Measurements from ENCODE around the gene ACTL8.

ACTL8 gene

DNA sequence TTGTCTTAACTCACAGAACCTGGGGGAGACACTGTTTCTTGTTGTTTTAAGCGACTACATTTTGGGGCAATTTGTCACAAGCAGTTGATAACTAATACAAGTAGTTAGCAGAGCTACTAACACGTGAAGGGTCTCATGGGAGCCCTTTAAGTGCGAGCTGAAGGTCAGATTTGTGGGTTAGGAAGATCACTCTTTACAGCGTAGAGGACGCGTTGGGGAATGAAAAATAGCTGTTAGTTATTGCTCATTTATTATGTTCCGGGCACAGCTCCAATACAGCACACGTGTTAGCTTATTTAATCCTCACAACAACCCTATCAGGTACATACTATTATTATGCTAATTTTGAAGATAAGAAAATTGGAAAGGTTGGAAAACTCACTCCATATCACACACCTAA, 95.9 kb downstream of the ACTL8 start:
- DNase-seq, result no peak

GRCh38 chr1:17852383-17852782, 97.2 kb downstream of the ACTL8 start:
- DNase-seq, result no peak

GRCh38 chr1:17853241-17853935, 98.3 kb downstream of the ACTL8 start:
- DNase-seq, result no peak

GRCh38 chr1:17856496-17857108, 101.5 kb downstream of the ACTL8 start:
- DNase-seq, result no peak

- no peak for DNase-seq
Observed at GRCh38 chr1:17857109-17857499, 102.0 kb downstream of the ACTL8 start.

DNA sequence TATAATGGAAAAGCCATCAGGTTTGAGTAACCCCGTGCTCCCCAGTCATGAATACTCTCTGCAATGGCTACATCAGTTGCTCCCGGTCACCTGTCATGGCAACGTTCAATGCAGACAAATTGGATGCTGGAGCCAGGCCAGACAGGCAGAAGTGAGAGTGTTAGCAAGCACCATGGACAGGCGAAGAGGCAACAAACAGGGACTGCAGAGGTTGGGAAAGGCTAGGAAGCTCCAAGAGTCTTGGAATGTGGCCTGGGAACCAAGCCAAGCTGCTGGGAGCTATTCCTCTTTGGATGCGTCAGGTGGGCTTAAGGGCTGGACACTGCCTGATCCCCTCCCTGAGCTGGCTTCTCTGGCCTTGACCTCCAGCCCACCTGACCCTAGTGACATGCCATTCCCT, 102.9 kb downstream of the ACTL8 start:
- no peak for DNase-seq

DNA sequence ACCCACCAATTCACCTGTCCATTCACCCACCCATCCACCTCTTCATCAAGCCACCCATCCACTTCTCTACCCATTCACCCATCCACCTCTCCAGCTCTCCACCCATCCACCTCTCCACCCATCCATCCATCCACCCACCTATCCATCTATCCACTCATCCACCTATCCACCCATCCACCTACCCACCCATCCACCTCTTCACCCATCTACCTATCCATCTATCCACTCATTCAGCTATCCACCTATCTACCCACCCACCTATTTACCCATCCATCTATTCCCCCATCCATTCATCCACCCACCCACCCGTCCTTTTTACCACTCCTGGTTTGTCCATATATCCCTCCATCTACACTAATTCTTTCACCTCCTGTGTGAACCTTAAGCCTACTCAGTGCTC, 105.7 kb downstream of the ACTL8 start:
- no peak for DNase-seq

GRCh38 chr1:17861685-17862084, 106.6 kb downstream of the ACTL8 start:
- DNase-seq, result peak; percentile 23

DNA sequence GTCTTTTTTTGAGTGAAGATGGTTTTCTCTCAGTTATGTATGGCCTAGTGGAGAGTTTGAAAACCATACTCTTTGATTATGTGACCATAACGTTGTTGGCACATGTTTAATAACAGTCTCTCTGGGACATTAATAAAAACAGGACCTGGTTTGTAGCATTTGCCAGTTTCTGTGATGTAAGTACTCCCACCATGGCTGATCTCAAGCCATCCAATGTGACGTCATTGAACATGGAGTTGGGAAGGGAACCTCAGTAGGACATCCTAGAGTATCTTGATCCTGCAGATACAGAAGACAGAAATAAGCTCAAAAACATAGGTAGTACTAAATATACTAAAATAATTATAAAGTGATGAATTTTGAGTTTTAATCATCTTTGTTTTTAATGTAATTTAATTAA, 107.0 kb downstream of the ACTL8 start:
- DNase-seq, result no peak

- DNase-seq, result no peak
Observed at GRCh38 chr1:17865912-17866739, 111.0 kb downstream of the ACTL8 start.

GRCh38 chr1:17866740-17867029, 111.6 kb downstream of the ACTL8 start:
- no peak for DNase-seq

DNA sequence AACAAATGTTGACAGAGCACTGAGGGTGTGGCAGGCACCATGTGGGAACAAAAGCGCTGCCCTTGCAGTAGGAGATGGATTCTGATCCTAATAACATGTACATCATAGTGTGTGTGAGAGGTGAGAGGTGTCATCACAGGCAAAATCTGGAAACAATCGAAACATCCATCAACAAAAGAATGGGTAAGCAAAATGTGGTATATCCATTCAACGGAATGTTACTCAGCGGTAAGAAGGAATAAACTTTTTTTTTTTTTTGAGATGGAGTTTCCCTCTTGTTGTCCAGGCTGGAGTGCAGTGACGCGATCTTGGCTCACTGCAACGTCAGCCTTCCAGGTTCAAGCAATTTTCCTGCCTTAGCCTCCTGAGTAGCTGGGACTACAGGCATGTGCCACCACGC, 112.3 kb downstream of the ACTL8 start:
- no peak for DNase-seq

DNA sequence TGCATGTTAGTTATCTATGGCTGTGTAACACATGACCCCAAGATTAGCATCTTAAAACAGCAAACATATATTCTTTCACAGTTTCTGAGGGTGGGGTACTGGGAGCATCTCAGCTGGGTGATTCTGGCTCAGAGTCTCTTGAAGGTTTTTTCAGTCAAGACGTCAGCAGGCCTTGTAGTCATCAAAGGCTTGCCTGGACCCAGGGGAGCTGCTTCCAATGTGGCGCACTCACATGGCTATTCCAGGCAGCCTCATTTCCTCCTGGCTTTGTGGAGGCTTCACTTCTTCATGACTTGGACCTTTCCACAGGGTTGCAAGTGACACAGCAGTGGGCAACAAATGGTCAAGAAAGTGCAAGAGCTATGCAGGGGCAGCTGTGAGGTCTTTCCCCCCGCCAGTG, 114.7 kb downstream of the ACTL8 start:
- no peak for DNase-seq

GRCh38 chr1:17870679-17871078, 115.5 kb downstream of the ACTL8 start:
- DNase-seq, result no peak

DNA sequence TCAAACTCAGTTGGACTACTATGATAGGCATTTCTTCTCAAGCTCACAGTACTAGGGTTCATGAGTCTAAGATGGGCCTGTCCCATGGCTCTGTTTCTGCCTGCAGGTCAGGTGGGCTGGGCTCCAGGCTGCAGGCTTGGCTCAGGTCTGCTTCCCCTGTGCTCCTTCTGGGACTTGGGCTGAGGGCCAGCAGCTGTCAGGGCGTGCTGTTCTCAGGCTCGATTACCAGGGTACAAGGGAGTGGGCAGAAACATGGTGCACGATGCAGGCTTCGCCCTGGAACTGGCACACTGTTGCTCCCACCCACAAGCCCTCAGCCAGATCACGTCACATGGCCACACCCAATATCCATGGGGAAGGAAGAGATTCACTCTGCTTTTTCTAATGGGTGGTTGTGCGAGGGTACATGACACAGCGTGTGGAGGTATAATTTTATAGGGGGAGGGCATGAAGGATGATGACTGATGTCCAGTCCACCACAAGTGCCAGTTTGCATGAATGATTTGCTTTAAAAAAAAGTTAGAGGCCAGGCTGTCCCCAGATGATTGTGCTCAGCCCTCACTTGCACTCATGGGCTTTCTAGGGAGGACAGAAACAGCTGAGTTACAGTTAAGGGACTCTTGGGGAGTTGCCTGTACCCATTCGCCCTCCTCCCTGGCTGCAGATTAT, 118.0 kb downstream of the ACTL8 start:
- DNase-seq, result no peak

- DNase-seq, result no peak
Observed at GRCh38 chr1:17874231-17874630, 119.1 kb downstream of the ACTL8 start.

DNA sequence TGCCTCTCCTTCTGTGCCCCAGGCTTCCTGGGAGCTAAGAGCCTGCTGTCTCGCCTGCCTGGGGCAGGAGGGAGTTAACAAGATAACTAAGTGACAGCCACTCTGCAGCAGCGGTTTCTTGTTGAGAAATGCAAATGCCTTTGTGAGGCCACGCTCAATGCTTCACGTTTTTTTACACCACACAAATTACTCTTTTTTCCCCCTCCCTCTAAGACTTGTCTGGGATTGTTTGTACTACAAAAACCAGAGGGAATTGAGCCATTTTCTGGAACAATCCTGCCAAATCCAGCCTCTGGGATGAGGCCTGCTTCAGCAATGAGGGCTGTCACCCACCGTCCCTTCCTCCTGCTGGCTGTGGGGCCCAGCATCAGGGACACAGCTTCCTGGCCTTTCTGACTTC, 119.6 kb downstream of the ACTL8 start:
- no peak for DNase-seq

DNA sequence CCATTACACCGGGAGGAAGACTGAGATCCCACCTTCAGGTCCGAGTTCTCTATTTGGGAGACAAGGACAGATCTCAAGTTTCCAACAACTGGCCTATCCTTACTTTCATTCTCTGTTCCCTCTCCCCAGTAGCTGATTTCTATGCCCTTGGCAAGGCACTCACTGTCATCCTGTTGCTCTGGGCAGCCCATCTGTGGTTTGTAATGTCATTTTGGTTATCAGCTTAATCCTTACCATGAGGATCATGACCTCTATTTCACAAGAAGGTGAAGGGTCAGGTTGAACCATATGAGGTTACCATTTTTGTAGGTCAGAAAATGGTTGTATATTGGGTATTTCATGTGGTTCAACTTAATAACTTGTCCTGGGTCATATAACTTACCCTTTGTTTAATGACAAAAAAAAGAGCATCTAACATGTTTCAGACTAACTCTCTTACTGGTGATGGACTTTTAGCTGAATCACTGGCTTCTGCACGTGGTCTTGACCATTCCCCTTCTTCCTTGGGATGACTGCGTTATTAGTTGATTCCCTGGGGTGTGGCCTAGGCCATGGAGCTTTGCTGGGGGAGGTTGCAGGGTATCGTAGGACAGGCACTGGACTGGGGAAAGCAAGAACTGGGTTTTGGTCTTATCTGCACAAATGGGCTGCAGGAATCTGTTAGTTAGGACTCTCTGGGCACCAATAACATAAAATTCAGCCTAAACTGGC, 120.2 kb downstream of the ACTL8 start:
- no peak for DNase-seq

GRCh38 chr1:17875882-17876280, 120.7 kb downstream of the ACTL8 start:
- DNase-seq, result no peak
